T47D (cell line): ENCODE results near the gene FITM1.

ENCODE experiments used
- DNase-seq, 2 experiments: peaks; one replicate each; pipeline versions ENCODE4 v3.0.0 to v3.0.0-alpha.2; 2011 to 2012; ENCODE audit warnings: low read depth in 1 of 2, low spot score in 1 of 2
- JUND ChIP-seq: IDR thresholded peaks from 2 replicates; pipeline ENCODE4 v1.6.1; 2012; ENCODE audit warnings: low read depth
- in situ Hi-C: cut with HindIII; loops from 2 replicates; pipeline ENCODE4 v1.10.0; 2016; ENCODE audit warnings: low sequenced_read_pairs, low pct_unique_long_range_greater_than_20kb

FITM1 gene

DNA sequence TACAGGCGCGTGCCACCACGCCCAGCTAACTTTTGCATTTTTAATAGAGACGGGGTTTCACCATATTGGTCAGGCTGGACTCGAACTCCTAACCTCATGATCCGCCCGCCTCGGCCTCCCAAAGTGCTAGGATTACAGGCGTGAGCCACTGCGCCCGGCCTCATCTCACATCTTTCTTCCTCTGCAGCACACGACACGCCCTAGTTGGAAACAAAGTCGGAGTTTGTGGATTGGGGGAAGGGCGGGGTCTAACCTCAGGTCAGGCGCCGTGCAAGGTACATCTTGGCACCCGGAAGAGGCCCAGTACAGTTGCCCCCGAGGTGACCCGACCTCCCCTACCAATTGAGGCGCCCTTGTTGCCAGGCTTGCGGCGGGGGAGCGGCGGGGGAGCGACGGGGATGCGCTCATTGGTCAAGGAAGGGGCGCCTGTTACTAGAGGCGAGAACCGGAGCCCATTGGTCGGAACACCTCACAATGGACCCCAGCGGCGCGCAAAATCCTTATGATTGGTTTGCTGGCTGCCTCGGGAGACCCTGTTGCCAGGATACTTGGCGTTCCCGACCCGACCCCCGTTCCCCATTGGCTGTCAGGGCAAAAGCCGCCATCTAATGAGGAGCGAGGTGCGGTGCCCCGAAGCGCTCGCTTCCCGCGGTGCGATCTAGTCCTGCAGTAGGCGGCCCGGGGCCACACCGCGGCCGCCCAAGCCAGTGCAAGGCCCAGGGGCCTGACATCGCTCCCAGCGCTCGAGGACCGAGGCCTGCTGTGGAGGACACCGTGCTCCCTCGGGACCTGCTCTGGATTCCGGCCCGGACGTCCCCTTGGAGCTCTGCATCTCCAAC is 41.2 kb downstream of the FITM1 start, which contains the start of gene REC8:
Gene REC8, plus strand, starts transcription at position 659 of the 839 bp plus-strand sequence. CDS start 473 bp downstream, outside the sequence.
- in situ Hi-C loops = no loop called here
- TF ChIP-seq JUND = no peak
- DNase-seq = no peak

DNA sequence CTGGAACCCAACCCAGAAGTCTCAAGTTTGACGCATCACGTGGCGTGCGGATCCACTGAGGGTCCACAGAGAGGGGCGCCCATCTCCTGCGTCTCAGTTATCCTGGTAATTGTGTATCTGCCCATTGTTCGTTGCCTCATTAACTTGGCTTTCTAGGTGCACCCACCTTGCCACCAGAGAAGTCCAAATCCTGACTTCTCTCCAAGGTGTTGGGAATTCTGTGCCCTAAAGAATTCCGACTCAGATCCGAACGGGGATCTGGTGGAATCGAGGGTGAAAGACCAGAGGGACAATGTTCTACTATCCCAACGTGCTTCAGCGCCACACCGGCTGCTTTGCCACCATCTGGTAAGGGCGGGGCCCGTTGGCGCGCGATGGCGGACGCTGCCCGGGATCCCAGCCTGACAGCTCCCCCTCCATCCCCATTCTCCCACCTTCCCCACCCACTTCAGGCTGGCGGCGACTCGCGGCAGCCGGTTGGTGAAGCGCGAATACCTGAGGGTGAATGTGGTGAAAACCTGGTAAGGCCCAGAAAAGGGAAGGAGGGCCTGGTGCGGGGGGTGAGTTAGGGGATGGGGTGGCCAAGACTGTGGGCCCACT is 41.9 kb downstream of the FITM1 start:
- in situ Hi-C loops = no loop called here
- DNase-seq = no peak
- TF ChIP-seq JUND = no peak

DNA sequence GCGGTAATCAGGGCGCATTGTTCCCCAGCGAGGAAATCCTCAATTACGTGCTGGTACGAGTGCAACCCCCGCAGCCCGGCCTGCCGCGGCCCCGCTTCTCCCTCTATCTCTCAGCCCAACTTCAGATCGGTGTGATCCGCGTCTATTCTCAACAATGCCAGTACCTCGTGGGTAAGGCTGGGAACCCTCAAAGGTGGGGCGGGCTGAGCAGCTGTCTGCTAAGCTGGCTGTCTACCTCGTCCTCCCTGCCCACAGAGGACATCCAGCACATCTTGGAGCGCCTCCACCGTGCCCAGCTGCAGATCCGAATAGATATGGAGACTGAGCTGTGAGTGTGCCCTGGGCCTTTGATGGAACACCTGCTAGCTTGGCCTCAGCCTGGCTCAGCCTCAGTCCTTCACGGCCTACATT is 42.4 kb downstream of the FITM1 start:
- in situ Hi-C loops = no loop called here
- no peak for TF ChIP-seq JUND
- no peak for DNase-seq

DNA sequence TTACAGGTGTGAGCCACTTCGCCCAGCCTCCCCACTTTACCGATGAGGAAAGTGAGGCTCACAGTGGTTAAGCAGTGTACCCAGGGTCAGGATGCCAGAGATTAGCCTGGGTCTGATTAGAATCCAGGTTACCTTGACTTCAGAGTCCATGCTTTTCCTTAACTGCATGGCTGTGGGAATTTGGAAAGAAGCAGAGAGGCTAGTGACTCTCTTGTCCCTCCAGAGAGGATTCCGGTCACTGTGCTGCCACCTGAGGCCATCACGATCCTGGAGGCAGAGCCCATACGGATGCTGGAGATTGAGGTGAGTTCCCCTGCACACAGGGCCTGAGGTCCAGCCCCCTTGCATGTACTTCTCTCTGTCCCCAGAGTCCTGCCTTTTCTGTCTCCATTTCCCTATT is 46.1 kb downstream of the FITM1 start:
- in situ Hi-C loops = no loop called here
- no peak for TF ChIP-seq JUND
- DNase-seq = no peak

DNA sequence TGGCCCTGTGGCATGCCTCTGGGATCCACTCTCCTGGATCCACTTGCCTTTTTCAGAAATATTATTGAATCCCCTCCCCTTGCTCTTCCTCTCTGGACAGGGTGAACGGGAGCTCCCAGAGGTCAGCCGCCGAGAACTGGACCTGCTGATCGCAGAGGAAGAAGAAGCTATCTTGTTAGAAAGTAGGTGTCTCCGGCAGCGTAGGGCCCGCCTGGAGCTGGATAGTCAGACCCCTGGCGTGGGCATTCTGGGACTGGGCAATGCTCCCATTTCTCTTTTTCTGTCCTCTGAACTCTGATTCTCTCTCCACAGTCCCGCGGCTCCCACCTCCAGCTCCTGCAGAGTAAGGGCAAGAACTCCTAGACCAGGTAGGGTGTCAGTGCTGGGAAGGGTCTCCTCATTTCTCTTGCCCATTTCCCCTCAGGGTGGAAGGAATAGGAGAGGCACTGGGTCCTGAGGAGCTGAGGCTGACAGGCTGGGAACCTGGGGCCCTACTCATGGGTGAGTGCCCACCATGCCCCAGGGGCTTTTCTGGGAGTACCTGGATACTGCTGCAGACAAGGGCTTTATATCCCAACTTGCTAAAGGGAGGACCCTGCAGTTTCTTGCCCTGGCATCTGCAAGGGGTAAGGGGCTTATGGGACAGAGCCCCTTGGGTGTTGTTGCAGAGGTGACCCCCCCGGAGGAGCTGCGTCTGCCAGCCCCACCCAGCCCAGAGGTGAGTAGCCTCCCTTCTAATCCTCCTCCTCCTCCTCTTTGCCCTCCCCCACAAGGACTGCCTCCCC is 46.8 kb downstream of the FITM1 start:
- in situ Hi-C loops = no loop called here
- DNase-seq = no peak
- TF ChIP-seq JUND = no peak

DNA sequence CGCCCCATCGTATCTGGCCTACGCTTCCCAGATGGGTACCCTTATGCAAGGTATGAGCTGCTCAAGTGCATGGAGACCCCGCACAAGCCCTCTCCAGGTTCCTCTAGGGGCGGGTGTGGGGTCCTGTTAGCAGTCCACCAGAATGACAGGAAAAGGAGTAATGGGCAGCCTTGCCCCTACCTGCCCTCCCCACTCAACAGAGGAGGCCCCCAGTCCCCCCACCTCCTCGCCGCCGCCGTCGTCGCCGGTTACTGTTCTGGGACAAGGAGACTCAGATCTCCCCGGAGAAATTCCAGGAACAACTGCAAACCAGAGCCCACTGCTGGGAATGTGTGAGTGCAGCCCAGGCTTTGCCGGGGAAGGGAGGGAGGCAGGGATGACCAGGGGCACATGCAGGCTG is 47.4 kb downstream of the FITM1 start:
- in situ Hi-C loops = no loop called here
- TF ChIP-seq JUND = no peak
- DNase-seq = no peak

DNA sequence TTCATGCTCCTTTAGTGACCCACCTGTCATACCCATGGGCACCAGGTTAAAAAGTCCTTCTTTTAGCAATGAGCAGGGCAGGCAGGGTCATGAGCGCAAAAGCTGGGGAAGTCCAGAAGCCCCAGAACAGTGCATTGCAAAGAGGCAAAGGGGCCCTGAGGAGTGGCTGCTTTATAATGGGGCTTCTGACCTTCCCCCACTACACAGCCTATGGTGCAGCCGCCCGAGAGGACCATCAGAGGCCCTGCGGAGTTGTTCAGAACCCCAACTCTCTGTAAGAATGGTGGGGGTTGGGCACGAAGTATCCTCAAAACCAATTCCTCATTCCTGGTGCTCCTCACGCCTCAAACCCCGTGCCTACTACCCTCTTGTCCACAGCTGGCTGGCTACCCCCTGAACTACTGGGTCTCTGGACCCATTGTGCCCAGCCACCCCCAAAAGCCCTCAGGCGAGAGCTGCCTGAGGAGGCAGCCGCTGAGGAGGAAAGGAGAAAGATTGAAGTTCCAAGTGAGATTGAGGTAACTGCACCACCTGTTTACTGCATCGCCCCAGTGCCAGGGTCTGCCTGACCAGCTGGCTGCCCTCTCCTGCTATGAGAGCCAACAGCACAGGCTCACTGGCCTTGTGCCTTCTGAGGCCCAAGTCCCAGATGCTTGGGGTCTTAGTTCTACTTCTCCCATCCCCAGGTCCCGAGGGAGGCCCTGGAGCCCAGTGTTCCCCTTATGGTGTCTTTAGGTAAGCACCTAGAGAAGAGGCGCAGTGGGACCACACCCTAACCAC is 48.1 kb downstream of the FITM1 start:
- no peak for TF ChIP-seq JUND
- no peak for DNase-seq
- in situ Hi-C loops = no loop called here

DNA sequence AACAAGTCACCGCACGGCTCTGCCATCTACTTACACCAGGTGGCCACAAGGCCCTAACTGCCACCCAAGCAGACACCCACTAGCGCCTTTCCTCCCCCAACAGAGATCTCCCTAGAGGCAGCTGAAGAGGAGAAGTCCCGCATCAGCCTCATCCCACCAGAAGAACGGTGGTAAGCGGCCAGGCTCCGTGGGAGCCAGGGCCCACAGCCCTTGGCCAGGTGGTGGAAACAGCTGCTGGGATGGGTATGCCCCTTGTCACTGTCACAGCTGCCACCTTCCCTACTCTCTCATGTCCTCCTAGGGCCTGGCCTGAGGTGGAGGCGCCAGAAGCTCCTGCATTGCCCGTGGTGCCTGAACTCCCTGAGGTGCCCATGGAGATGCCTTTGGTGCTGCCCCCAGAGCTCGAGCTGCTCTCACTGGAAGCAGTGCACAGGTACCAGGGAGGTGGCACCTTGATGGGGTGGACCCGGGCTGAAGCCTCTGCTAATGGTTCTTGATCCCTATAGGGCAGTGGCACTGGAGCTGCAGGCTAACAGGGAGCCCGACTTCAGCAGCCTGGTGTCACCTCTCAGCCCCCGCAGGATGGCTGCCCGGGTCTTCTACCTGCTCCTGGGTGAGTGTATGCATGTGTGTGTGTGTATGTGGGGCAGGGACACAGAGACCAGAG is 49.0 kb downstream of the FITM1 start:
- DNase-seq = no peak
- TF ChIP-seq JUND = no peak
- in situ Hi-C loops = no loop called here

DNA sequence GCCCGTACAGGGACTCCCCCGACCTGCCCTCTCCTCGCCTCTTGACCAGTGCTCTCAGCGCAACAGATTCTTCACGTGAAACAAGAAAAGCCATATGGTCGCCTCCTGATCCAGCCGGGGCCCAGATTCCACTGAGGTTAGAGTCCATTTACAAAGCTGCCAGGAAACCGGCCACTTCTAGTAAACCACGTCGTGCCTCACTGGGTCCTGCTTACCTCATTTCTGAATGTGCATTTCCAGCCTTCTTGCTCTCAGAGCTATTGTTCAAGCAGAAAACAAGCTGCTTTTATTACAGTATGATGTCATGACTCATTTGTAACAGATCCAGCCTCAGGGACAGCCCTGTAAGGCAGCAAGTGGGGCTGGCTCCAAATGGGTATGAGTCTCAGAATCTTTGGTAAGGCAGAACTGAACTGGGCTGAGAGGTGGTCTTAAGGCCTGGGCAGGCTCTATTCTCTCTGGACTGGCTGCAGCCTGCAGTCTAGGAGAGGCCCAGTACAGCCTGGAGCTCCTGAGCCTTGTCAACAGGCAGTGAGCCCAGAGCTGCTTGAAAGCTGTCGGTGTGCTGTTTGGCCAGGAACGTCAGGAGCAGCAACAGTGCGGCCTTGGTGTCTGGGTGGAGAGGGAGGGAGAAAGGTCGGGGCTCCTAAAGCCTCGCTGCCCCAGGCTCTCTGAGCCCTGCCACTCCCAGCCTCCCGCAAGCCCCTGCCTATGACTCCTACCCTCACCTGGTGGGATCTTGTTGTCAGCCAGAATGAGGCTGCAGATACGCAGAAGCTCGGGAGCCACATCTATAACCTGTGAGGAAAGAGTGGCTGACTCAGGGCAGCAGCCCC is 49.7 kb downstream of the FITM1 start:
- no peak for TF ChIP-seq JUND
- in situ Hi-C loops = no loop called here
- DNase-seq = no peak

DNA sequence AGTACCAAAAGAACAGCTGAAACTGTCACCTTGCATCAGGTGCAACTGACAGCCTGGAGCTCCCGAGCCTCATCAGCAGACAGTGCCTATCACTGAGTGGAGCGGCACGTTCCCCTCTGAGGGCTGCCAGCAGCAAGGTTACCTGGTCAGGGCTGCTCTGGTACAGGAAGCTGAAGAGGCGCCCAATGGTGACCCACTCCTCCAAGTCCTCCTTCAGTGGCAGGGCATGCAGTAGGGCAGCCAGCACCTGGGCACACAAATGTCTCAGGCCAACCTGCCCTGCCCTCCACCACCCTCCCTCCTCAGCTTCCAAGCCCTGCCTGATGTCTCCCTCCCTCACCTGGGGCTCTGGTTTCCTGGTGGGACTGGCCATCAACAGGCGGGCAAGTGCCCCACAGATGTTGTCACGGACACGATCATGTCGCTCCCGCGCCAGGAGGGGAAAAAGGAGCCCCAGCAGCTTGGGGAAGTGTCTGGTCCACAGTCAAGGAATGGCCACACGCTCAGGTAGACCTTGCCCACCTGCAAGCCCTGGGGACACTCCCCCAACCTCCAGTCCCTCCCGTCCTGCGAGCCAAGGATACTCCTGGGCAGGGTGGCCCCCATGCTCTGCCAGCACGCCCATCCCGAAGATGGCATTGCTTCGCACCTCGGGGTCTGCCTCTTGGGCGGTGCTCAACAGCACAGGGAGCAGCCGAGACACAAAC is 51.1 kb downstream of the FITM1 start:
- DNase-seq = no peak
- in situ Hi-C loops = no loop called here
- TF ChIP-seq JUND = no peak
